SK-N-SH (cell line): Measurements from ENCODE around the gene FMO2. TPM values are rescaled to one million over a fixed set of nuclear protein-coding genes. Genes with fewer than 3 reads are reported as not detected.

Experiments used
- CTCF ChIA-PET: fragments of 300-600, 350-600 bp; formaldehyde crosslinking; extraction: SDS; loops from one replicate; lab custom pipeline; 2021; lab: Yijun Ruan, JAX
- POLR2A ChIA-PET: fragments of 350-600 bp; sonication (Branson Sonifier 250); formaldehyde crosslinking; extraction: SDS; loops from one replicate; lab custom pipeline; 2020; ENCODE audit warnings: antibody characterized with exemption, inconsistent platforms; lab: Yijun Ruan, JAX
- DNase-seq: peaks from one replicate; pipeline ENCODE4 v3.0.0; 2012
- H2AFZ ChIP-seq: fragments of 200-600 bp; sonication (generic); 2 replicates; pipeline ENCODE4 v1.8.1; 2016; ENCODE audit warnings: antibody characterized with exemption, mild to moderate bottlenecking, low read depth
- H3F3A ChIP-seq: fragments of 200-600 bp; sonication (generic); replicated peaks from 2 replicates; pipeline ENCODE3; 2016; ENCODE audit warnings: antibody characterized with exemption, mild to moderate bottlenecking; ENCODE audit not compliant: insufficient read depth
- H3K27ac ChIP-seq, 2 experiments: fragments of 200-500 bp in 1 of 2; fragments of 200-600 bp in 1 of 2; sonication (Bioruptor generic) in 1 of 2; sonication (generic), shearing (Covaris generic) in 1 of 2; 2 replicates each; pipeline versions ENCODE4 v1.5.1 to v1.6.1; 2014 to 2016; ENCODE audit warnings: low read depth in 2 of 2, inconsistent platforms in 1 of 2, low read length in 1 of 2, mild to moderate bottlenecking in 1 of 2, mixed read lengths in 1 of 2
- H3K27me3 ChIP-seq: fragments of 200-600 bp; sonication (generic), shearing (Covaris generic); 2 replicates; pipeline ENCODE4 v1.6.1; 2016; ENCODE audit warnings: mixed run types; ENCODE audit not compliant: insufficient read depth
- H3K36me3 ChIP-seq, 2 experiments: fragments of 200-500 bp in 1 of 2; fragments of 200-600 bp in 1 of 2; sonication (Bioruptor generic) in 1 of 2; sonication (generic) in 1 of 2; replicated peaks in 1 of 2; 2 replicates each; pipeline versions ENCODE3 to v1.5.1; 2014 to 2016; ENCODE audit warnings: low read length in 1 of 2, mild to moderate bottlenecking in 1 of 2; ENCODE audit not compliant: insufficient read depth in 2 of 2, control insufficient read depth in 1 of 2
- H3K4me1 ChIP-seq, 2 experiments: fragments of 200-500 bp in 1 of 2; fragments of 200-600 bp in 1 of 2; sonication (Bioruptor generic) in 1 of 2; sonication (generic), shearing (Covaris generic) in 1 of 2; 2 replicates each; pipeline versions ENCODE4 v1.5.1 to v1.6.1; 2014 to 2016; ENCODE audit warnings: low read depth in 1 of 2, low read length in 1 of 2, mixed run types in 1 of 2; ENCODE audit not compliant: insufficient read depth in 2 of 2, control insufficient read depth in 1 of 2
- H3K4me2 ChIP-seq: fragments of 200-600 bp; sonication (generic), shearing (Covaris generic); 2 replicates; pipeline ENCODE4 v1.6.1; 2017; ENCODE audit warnings: mixed run types
- H3K4me3 ChIP-seq, 2 experiments: fragments of 200-500 bp in 1 of 2; fragments of 200-600 bp in 1 of 2; sonication (Bioruptor generic) in 1 of 2; sonication (generic), shearing (Covaris generic) in 1 of 2; 2 replicates each; pipeline versions ENCODE4 v1.5.1 to v1.8.1; 2014 to 2016; ENCODE audit warnings: low read depth in 2 of 2, inconsistent platforms in 1 of 2, low read length in 1 of 2, mild to moderate bottlenecking in 1 of 2, mixed read lengths in 1 of 2, moderate library complexity in 1 of 2
- H3K79me2 ChIP-seq: fragments of 200-600 bp; sonication (generic); 2 replicates; pipeline ENCODE4 v1.8.1; 2017; ENCODE audit warnings: mild to moderate bottlenecking; ENCODE audit not compliant: insufficient read depth
- H3K9ac ChIP-seq: fragments of 200-600 bp; sonication (generic); 2 replicates; pipeline ENCODE4 v1.6.1; 2017; ENCODE audit warnings: mixed run types
- H3K9me2 ChIP-seq: fragments of 200-600 bp; sonication (generic); 2 replicates; pipeline ENCODE4 v1.6.1; 2017; ENCODE audit warnings: mixed run types
- H3K9me3 ChIP-seq: fragments of 200-600 bp; sonication (generic); 2 replicates; pipeline ENCODE4 v1.6.1; 2017; ENCODE audit warnings: mixed run types, mild to moderate bottlenecking, moderate library complexity
- H4K20me1 ChIP-seq: fragments of 200-600 bp; sonication (generic); 2 replicates; pipeline ENCODE4 v1.6.1; 2017; ENCODE audit warnings: mild to moderate bottlenecking, mixed run types; ENCODE audit not compliant: insufficient read depth
- CHD2 ChIP-seq: fragments of 150-350 bp; IDR thresholded peaks from 2 replicates; pipeline ENCODE4 v1.6.1; 2018; ENCODE audit warnings: low read length; ENCODE audit not compliant: partially characterized antibody
- CTCF ChIP-seq: fragments of 200-600 bp; sonication (generic); IDR thresholded peaks from 2 replicates; pipeline ENCODE4 v1.6.1; 2017; ENCODE audit warnings: antibody characterized with exemption, mild to moderate bottlenecking, moderate library complexity
- ELF1 ChIP-seq: IDR thresholded peaks from 2 replicates; pipeline ENCODE4 v1.4.0; 2012
- EP300 ChIP-seq, 2 experiments: IDR thresholded peaks; 2 replicates each; pipeline versions ENCODE4 v1.4.0 to v1.6.1; 2012; ENCODE audit warnings: borderline replicate concordance in 1 of 2, low read depth in 1 of 2, low read length in 1 of 2
- GABPA ChIP-seq: IDR thresholded peaks from 2 replicates; pipeline ENCODE4 v1.4.0; 2012; ENCODE audit warnings: low read depth, mild to moderate bottlenecking
- GATA2 ChIP-seq: sonication (generic); formaldehyde crosslinking; IDR thresholded peaks from 2 replicates; pipeline ENCODE4 v1.5.0; 2020; ENCODE audit warnings: mild to moderate bottlenecking, missing genetic modification reagents
- NFIC ChIP-seq: IDR thresholded peaks from 2 replicates; pipeline ENCODE4 v1.4.0; 2012; ENCODE audit warnings: borderline replicate concordance
- NRF1 ChIP-seq: IDR thresholded peaks from 2 replicates; pipeline ENCODE4 v1.6.1; 2012; ENCODE audit warnings: low read depth, mild to moderate bottlenecking, low read length
- POLR2AphosphoS5 ChIP-seq: IDR thresholded peaks from 2 replicates; pipeline ENCODE4 v1.6.1; 2012; ENCODE audit warnings: low read depth, low read length
- RAD21 ChIP-seq: IDR thresholded peaks from 2 replicates; pipeline ENCODE4 v1.6.1; 2012; ENCODE audit warnings: mild to moderate bottlenecking, low read length
- RCOR1 ChIP-seq: fragments of 150-350 bp; IDR thresholded peaks from 2 replicates; pipeline ENCODE4 v1.6.1; 2017; ENCODE audit warnings: antibody characterized with exemption, low read length
- RFX5 ChIP-seq: IDR thresholded peaks from 2 replicates; pipeline ENCODE4 v1.6.1; 2012; ENCODE audit warnings: mild to moderate bottlenecking, improper control_type of control experiment, low read length
- RXRA ChIP-seq: IDR thresholded peaks from 2 replicates; pipeline ENCODE4 v1.4.0; 2012; ENCODE audit warnings: low read depth, mild to moderate bottlenecking, borderline replicate concordance
- SIN3A ChIP-seq: IDR thresholded peaks from 2 replicates; pipeline ENCODE4 v1.6.1; 2012; ENCODE audit warnings: low read depth, mild to moderate bottlenecking, low read length, moderate library complexity, borderline replicate concordance
- SMC3 ChIP-seq: IDR thresholded peaks from 2 replicates; pipeline ENCODE4 v1.6.1; 2012; ENCODE audit warnings: low read depth, low read length, improper control_type of control experiment
- TCF12 ChIP-seq: IDR thresholded peaks from 2 replicates; pipeline ENCODE4 v1.4.0; 2012
- WGBS: methylation state at CpG from one replicate; pipeline ENCODE4 v1.1.6; 2017; ENCODE audit warnings: low lambda C conversion rate; 5-methylcytosine and 5-hydroxymethylcytosine counted together
- polyA plus RNA-seq, 3 experiments: library from polyadenylated mRNA; depleted of rRNA; stranded (reverse); fragments of >200 nt; gene quantifications; 2 replicates each; pipeline ENCODE4 v1.2.3, GENCODE V29; 2012
- TF ChIP-seq, protein P1 (sequence below): IDR thresholded peaks from 2 replicates; pipeline ENCODE4 v1.6.1; 2012; ENCODE audit warnings: mild to moderate bottlenecking, low read depth, low read length, moderate library complexity
- TF ChIP-seq, protein P2 (sequence below): fragments of 150-350 bp; IDR thresholded peaks from 2 replicates; pipeline ENCODE4 v1.6.1; 2016; ENCODE audit warnings: mild to moderate bottlenecking, low read depth, low read length
- TF ChIP-seq, protein P3 (sequence below): IDR thresholded peaks from 2 replicates; pipeline ENCODE4 v1.4.0; 2012; ENCODE audit warnings: low read depth
- TF ChIP-seq, protein P4 (sequence below): IDR thresholded peaks from 2 replicates; pipeline ENCODE4 v1.4.0; 2012; ENCODE audit warnings: low read depth, borderline replicate concordance

Gene FMO2
- polyA plus RNA-seq, 1 of the 3 experiments (the other 2 are of a cell fraction), result not detected

GRCh38 chr1:171210355-171210754, 25.3 kb downstream of the FMO2 start:
- POLR2A ChIA-PET, result no interaction called here
- H3K36me3 ChIP-seq, result no peaks in the 10 kb centered on the region
- WGBS, result 10% methylated on average over 1 of the region's 1 CpG
- TF ChIP-seq GABPA (no peak), RXRA (no peak), EP300 (IDR thresholded peaks at IDR 0.05; ENCODE audit: borderline replicate concordance in 1 of 2, low read depth in 1 of 2, low read length in 1 of 2) (no peak), TCF12 (no peak), GATA2 (CRISPR knock-in tag) (no peak), SMC3 (no peak), RFX5 (no peak), NRF1 (no peak), POLR2AphosphoS5 (no peak), SIN3A (no peak), RCOR1 (no peak), RAD21 (no peak), NFIC (no peak), CHD2 (no peak), ELF1 (no peak), CTCF (no peak)
- TF ChIP-seq, protein P1, sequence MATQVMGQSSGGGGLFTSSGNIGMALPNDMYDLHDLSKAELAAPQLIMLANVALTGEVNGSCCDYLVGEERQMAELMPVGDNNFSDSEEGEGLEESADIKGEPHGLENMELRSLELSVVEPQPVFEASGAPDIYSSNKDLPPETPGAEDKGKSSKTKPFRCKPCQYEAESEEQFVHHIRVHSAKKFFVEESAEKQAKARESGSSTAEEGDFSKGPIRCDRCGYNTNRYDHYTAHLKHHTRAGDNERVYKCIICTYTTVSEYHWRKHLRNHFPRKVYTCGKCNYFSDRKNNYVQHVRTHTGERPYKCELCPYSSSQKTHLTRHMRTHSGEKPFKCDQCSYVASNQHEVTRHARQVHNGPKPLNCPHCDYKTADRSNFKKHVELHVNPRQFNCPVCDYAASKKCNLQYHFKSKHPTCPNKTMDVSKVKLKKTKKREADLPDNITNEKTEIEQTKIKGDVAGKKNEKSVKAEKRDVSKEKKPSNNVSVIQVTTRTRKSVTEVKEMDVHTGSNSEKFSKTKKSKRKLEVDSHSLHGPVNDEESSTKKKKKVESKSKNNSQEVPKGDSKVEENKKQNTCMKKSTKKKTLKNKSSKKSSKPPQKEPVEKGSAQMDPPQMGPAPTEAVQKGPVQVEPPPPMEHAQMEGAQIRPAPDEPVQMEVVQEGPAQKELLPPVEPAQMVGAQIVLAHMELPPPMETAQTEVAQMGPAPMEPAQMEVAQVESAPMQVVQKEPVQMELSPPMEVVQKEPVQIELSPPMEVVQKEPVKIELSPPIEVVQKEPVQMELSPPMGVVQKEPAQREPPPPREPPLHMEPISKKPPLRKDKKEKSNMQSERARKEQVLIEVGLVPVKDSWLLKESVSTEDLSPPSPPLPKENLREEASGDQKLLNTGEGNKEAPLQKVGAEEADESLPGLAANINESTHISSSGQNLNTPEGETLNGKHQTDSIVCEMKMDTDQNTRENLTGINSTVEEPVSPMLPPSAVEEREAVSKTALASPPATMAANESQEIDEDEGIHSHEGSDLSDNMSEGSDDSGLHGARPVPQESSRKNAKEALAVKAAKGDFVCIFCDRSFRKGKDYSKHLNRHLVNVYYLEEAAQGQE, result no peak
- TF ChIP-seq, protein P2, sequence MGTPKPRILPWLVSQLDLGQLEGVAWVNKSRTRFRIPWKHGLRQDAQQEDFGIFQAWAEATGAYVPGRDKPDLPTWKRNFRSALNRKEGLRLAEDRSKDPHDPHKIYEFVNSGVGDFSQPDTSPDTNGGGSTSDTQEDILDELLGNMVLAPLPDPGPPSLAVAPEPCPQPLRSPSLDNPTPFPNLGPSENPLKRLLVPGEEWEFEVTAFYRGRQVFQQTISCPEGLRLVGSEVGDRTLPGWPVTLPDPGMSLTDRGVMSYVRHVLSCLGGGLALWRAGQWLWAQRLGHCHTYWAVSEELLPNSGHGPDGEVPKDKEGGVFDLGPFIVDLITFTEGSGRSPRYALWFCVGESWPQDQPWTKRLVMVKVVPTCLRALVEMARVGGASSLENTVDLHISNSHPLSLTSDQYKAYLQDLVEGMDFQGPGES, result no peak
- TF ChIP-seq, protein P3, sequence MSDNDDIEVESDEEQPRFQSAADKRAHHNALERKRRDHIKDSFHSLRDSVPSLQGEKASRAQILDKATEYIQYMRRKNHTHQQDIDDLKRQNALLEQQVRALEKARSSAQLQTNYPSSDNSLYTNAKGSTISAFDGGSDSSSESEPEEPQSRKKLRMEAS, result no peak
- TF ChIP-seq, protein P4, sequence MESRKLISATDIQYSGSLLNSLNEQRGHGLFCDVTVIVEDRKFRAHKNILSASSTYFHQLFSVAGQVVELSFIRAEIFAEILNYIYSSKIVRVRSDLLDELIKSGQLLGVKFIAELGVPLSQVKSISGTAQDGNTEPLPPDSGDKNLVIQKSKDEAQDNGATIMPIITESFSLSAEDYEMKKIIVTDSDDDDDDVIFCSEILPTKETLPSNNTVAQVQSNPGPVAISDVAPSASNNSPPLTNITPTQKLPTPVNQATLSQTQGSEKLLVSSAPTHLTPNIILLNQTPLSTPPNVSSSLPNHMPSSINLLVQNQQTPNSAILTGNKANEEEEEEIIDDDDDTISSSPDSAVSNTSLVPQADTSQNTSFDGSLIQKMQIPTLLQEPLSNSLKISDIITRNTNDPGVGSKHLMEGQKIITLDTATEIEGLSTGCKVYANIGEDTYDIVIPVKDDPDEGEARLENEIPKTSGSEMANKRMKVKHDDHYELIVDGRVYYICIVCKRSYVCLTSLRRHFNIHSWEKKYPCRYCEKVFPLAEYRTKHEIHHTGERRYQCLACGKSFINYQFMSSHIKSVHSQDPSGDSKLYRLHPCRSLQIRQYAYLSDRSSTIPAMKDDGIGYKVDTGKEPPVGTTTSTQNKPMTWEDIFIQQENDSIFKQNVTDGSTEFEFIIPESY, result no peak
- TF ChIP-seq, all 33 proteins: peak for 0
- Histone ChIP-seq H3F3A (no peaks in the 10 kb centered on the region), H2AFZ (no peak overlapping the region), H3K9ac (no peak overlapping the region), H3K27me3 (peaks cover 5% of the 10 kb centered on the region; the same call in 1 of the 2 replicates), H3K4me2 (no peak overlapping the region), H3K79me2 (no peaks in the 10 kb centered on the region), H4K20me1 (no peaks in the 10 kb centered on the region), H3K4me1 (no peaks in the 10 kb centered on the region), H3K9me3 (no peaks in the 10 kb centered on the region; the same call in 1 of the 2 replicates), H3K27ac (no peak overlapping the region), H3K4me3 (no peak overlapping the region), H3K9me2 (no peaks in the 10 kb centered on the region)
- DNase-seq, result no peak
- CTCF ChIA-PET, result no interaction called here
